GM23338 (cell line): Measurements from ENCODE around the gene GRID2. TPM values are rescaled to one million over a fixed set of nuclear protein-coding genes. Genes with fewer than 3 reads are reported as not detected.

ENCODE experiments used
- ATAC-seq: fragments of 200-7000 bp; cut with Tn5 transposase; 3 replicates; pipeline ENCODE4 v1.9.1; 2020
- DNase-seq: peaks from one replicate; pipeline ENCODE4 v3.0.0-alpha.2; 2015; ENCODE audit warnings: low spot score
- H2AFZ ChIP-seq: fragments of 200-600 bp; sonication (generic); 2 replicates; pipeline ENCODE4 v1.8.0; 2016; ENCODE audit warnings: antibody characterized with exemption, mild to moderate bottlenecking, moderate library complexity
- H3F3A ChIP-seq: fragments of 200-600 bp; sonication (generic); replicated peaks from 2 replicates; pipeline ENCODE4 v1.8.0; 2017; ENCODE audit warnings: antibody characterized with exemption, mixed run types, low read depth
- H3K27ac ChIP-seq: fragments of 200-600 bp; sonication (generic); 2 replicates; pipeline ENCODE4 v1.6.1; 2016; ENCODE audit warnings: low read depth
- H3K27me3 ChIP-seq: fragments of 200-600 bp; sonication (generic); 2 replicates; pipeline ENCODE4 v1.8.0; 2016; ENCODE audit warnings: mild to moderate bottlenecking, mixed run types, moderate library complexity; ENCODE audit not compliant: insufficient read depth
- H3K36me3 ChIP-seq: fragments of 200-600 bp; sonication (generic); 2 replicates; pipeline ENCODE4 v1.8.0; 2016; ENCODE audit warnings: mild to moderate bottlenecking; ENCODE audit not compliant: insufficient read depth
- H3K4me1 ChIP-seq: fragments of 200-600 bp; sonication (generic); 2 replicates; pipeline ENCODE4 v1.8.0; 2016; ENCODE audit warnings: mild to moderate bottlenecking, moderate library complexity; ENCODE audit not compliant: insufficient read depth
- H3K4me2 ChIP-seq: fragments of 200-600 bp; sonication (generic); 2 replicates; pipeline ENCODE4 v1.7.1; 2017; ENCODE audit warnings: mixed run types
- H3K4me3 ChIP-seq: fragments of 200-600 bp; sonication (generic); 2 replicates; pipeline ENCODE4 v1.6.1; 2016; ENCODE audit warnings: mixed run types
- H3K79me2 ChIP-seq: fragments of 200-600 bp; sonication (generic); replicated peaks from 2 replicates; pipeline ENCODE4 v1.8.0; 2017; ENCODE audit warnings: mild to moderate bottlenecking; ENCODE audit not compliant: insufficient read depth
- H3K9me2 ChIP-seq: fragments of 200-600 bp; sonication (generic); 2 replicates; pipeline ENCODE4 v1.8.0; 2017; ENCODE audit not compliant: insufficient read depth
- H4K20me1 ChIP-seq: fragments of 200-600 bp; sonication (generic); replicated peaks from 2 replicates; pipeline ENCODE4 v1.8.0; 2017; ENCODE audit warnings: mild to moderate bottlenecking; ENCODE audit not compliant: insufficient read depth
- H3K27ac Mint-ChIP-seq: 2 replicates; pipeline ENCODE4 v1.8.0; 2020; ENCODE audit warnings: inconsistent platforms, mild to moderate bottlenecking, moderate library complexity, mixed read lengths
- H3K27me3 Mint-ChIP-seq: 3 replicates; pipeline ENCODE4 v1.8.0; 2022; ENCODE audit warnings: low read depth, mild to moderate bottlenecking, moderate library complexity, mixed read lengths, inconsistent platforms; ENCODE audit not compliant: insufficient read depth, poor library complexity
- H3K36me3 Mint-ChIP-seq: 3 replicates; pipeline ENCODE4 v1.8.0; 2021; ENCODE audit warnings: low read depth, mild to moderate bottlenecking, inconsistent platforms, moderate library complexity, mixed read lengths
- H3K4me1 Mint-ChIP-seq: 3 replicates; pipeline ENCODE4 v1.8.0; 2020; ENCODE audit warnings: mild to moderate bottlenecking, inconsistent platforms, mixed read lengths
- H3K4me3 Mint-ChIP-seq: 3 replicates; pipeline ENCODE4 v1.8.0; 2021; ENCODE audit warnings: moderate library complexity, mild to moderate bottlenecking, inconsistent platforms, mixed read lengths
- H3K9me3 Mint-ChIP-seq: 3 replicates; pipeline ENCODE4 v1.8.0; 2020; ENCODE audit warnings: moderate library complexity, mild to moderate bottlenecking, inconsistent platforms, mixed read lengths
- CREB1 ChIP-seq: fragments of 250-450 bp; sonication (Bioruptor Pico); IDR thresholded peaks from 2 replicates; pipeline ENCODE4 v1.5.0; 2020; ENCODE audit warnings: low read depth, mild to moderate bottlenecking, moderate library complexity
- EZH2 ChIP-seq: fragments of 200-600 bp; sonication (generic); IDR thresholded peaks from one replicate; pipeline ENCODE4 v1.8.0; 2017; ENCODE audit warnings: antibody characterized with exemption, mild to moderate bottlenecking, low read depth; ENCODE audit not compliant: unreplicated experiment
- EZH2phosphoT487 ChIP-seq: fragments of 200-600 bp; sonication (generic); IDR thresholded peaks from one replicate; pipeline ENCODE4 v1.8.1; 2018; ENCODE audit warnings: antibody characterized with exemption; ENCODE audit not compliant: unreplicated experiment
- JUNB ChIP-seq: IDR thresholded peaks from one replicate; pipeline ENCODE4 v1.6.1; 2016; ENCODE audit warnings: antibody characterized with exemption; ENCODE audit not compliant: unreplicated experiment
- POLR2AphosphoS5 ChIP-seq: IDR thresholded peaks from 2 replicates; pipeline ENCODE4 v1.6.1; 2016; ENCODE audit warnings: antibody characterized with exemption, low read depth
- ZNF114 ChIP-seq: fragments of 250-450 bp; sonication (Bioruptor Pico); IDR thresholded peaks from 2 replicates; pipeline ENCODE4 v1.5.0; 2020; ENCODE audit warnings: mild to moderate bottlenecking, moderate library complexity
- ZNF331 ChIP-seq: fragments of 250-450 bp; sonication (Bioruptor Pico); IDR thresholded peaks from 2 replicates; pipeline ENCODE4 v1.5.0; 2020; ENCODE audit warnings: low read depth, mild to moderate bottlenecking, moderate library complexity
- ZNF462 ChIP-seq: fragments of 250-450 bp; sonication (Bioruptor Pico); IDR thresholded peaks from 2 replicates; pipeline ENCODE4 v1.5.0; 2020; ENCODE audit warnings: mild to moderate bottlenecking, moderate library complexity
- polyA plus RNA-seq: library from polyadenylated mRNA; unstranded; fragments of >200 nt; fragmentation: Nextera tagmentation; extraction: Ambion mirVana; gene quantifications from 2 replicates; pipeline ENCODE4 v1.2.1, GENCODE V29; 2016
- total RNA-seq: library from RNA; depleted of rRNA; stranded (reverse); fragments of >200 nt; shearing (Covaris generic); gene quantifications from 2 replicates; pipeline ENCODE4 v1.2.3, GENCODE V29; 2014
- TF ChIP-seq, protein P1 (sequence below): IDR thresholded peaks from 2 replicates; pipeline ENCODE4 v1.6.1; 2016; ENCODE audit warnings: antibody characterized with exemption

The GRID2 gene
- total and polyA plus RNA-seq, 2 experiments from 2014 or later: 19.9 to 65.4 TPM

GRCh38 chr4:92970996-92971395 is 667.2 kb downstream of the GRID2 start:
- Histone ChIP-seq H4K20me1 (no peaks in the 10 kb centered on the region; the same call in 1 of the 2 replicates), H3K4me2 (no peak overlapping the region), H3K27me3 (no peaks in the 10 kb centered on the region), H3F3A (no peaks in the 10 kb centered on the region), H3K27ac (no peak overlapping the region), H3K4me3 (no peak overlapping the region), H3K9me2 (no peaks in the 10 kb centered on the region), H2AFZ (no peak overlapping the region), H3K4me1 (no peaks in the 10 kb centered on the region), H3K36me3 (no peaks in the 10 kb centered on the region), H3K79me2 (no peaks in the 10 kb centered on the region)
- no peaks in the 10 kb centered on the region; the same call in 2 of the 3 replicates for H3K9me3 Mint-ChIP-seq
- H3K4me1 Mint-ChIP-seq: no peaks in the 10 kb centered on the region
- peaks cover 4% of the 10 kb centered on the region for H3K27me3 Mint-ChIP-seq
- TF ChIP-seq EZH2: no peak
- no peak for TF ChIP-seq ZNF114
- TF ChIP-seq EZH2phosphoT487: no peak
- TF ChIP-seq ZNF331 (CRISPR knock-in tag): no peak
- TF ChIP-seq POLR2AphosphoS5: no peak
- TF ChIP-seq ZNF462: no peak
- TF ChIP-seq CREB1: no peak
- TF ChIP-seq, protein P1, sequence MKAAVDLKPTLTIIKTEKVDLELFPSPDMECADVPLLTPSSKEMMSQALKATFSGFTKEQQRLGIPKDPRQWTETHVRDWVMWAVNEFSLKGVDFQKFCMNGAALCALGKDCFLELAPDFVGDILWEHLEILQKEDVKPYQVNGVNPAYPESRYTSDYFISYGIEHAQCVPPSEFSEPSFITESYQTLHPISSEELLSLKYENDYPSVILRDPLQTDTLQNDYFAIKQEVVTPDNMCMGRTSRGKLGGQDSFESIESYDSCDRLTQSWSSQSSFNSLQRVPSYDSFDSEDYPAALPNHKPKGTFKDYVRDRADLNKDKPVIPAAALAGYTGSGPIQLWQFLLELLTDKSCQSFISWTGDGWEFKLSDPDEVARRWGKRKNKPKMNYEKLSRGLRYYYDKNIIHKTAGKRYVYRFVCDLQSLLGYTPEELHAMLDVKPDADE: no peak
- TF ChIP-seq JUNB: no peak
- H3K27ac Mint-ChIP-seq: no peak overlapping the region
- no peak overlapping the region for H3K4me3 Mint-ChIP-seq
- DNase-seq (no peak), ATAC-seq (no peak)
- H3K36me3 Mint-ChIP-seq: peaks cover 5% of the 10 kb centered on the region; the same call in 2 of the 3 replicates
